ENCODE data around the gene DGKI.

Gene DGKI

DNA sequence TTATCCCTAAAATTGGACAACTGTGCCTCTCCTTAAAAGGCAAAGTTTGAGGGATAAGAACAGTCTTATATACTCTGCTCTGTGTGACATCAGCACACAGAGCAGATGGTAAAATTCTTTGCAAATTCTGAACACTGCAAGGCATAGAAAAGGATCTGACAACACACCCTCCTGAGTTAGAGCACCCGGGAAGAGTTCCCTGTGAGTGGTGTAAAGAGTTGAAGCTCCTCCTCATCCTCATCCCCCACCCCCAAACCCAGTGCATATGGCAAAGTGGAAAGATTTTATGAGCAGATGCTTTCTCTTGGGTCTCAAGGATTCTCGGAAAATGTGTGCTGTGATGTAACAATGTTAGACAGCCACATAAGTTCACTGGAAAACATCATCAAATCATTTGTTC, 40.0 kb upstream of the DGKI start:
- in situ Hi-C loops (cut with MboI; ENCODE audit: low sequenced_read_pairs, unreplicated experiment) = no loop called here
- DNase-seq (ENCODE audit: low spot score) = no peak
- TF ChIP-seq CTCF (IDR thresholded peaks at IDR 0.05; ENCODE audit: borderline replicate concordance, control extremely low read depth, extremely low read depth, insufficient read depth, missing control alignments) = no peak

GRCh38 chr7:137886281-137886680, 39.5 kb upstream of the DGKI start:
- in situ Hi-C loops (cut with MboI; ENCODE audit: low sequenced_read_pairs, unreplicated experiment) = no loop called here
- TF ChIP-seq CTCF (IDR thresholded peaks at IDR 0.05; ENCODE audit: borderline replicate concordance, control extremely low read depth, extremely low read depth, insufficient read depth, missing control alignments) = no peak
- no peak for DNase-seq (ENCODE audit: low spot score)

DNA sequence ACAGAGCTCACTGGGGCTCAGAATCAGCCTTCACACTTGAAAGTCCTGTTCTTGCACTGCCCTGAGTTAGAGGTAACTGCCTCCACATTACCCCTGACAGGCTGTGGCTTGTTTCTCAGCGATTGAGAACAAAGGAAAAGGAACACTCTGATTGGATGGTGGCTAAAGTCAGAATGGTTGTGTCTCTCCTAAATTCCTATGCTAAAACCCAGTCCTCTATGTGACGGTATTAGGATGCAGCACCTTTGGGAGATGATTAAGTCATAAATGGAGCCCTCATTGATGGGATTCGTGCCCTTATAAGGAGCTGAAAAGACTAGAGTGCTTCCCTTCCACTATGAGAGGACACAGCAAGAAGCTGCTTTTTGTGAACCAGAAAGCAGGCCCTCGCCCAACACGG, 38.9 kb upstream of the DGKI start:
- DNase-seq (ENCODE audit: low spot score) = no peak
- no peak for TF ChIP-seq CTCF (IDR thresholded peaks at IDR 0.05; ENCODE audit: borderline replicate concordance, control extremely low read depth, extremely low read depth, insufficient read depth, missing control alignments)
- in situ Hi-C loops (cut with MboI; ENCODE audit: low sequenced_read_pairs, unreplicated experiment) = no loop called here

DNA sequence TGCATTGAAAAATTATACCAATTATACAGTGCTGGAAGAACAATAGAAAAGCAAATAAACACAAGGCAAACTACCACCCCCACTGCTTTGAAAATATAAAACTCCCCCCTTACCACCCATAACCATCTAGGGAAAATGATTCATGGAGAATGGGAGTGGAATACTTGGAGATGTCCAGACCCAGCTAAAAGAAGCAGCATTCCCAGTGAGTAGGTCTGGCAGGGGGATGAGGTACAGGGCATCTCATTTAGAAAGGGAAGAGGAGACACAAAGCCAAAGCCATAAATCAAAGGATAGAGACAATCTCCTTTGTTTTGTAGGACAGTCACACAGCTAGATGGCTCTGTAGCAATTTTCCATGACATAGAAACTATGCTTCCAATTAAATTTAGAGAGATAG, 36.0 kb upstream of the DGKI start:
- DNase-seq (ENCODE audit: low spot score) = no peak
- in situ Hi-C loops (cut with MboI; ENCODE audit: low sequenced_read_pairs, unreplicated experiment) = no loop called here
- TF ChIP-seq CTCF (IDR thresholded peaks at IDR 0.05; ENCODE audit: borderline replicate concordance, control extremely low read depth, extremely low read depth, insufficient read depth, missing control alignments) = no peak

GRCh38 chr7:137882261-137882668, 35.5 kb upstream of the DGKI start:
- no peak for TF ChIP-seq CTCF (IDR thresholded peaks at IDR 0.05; ENCODE audit: borderline replicate concordance, control extremely low read depth, extremely low read depth, insufficient read depth, missing control alignments)
- peak; percentile 77 for DNase-seq (ENCODE audit: low spot score)
- in situ Hi-C loops (cut with MboI; ENCODE audit: low sequenced_read_pairs, unreplicated experiment) = no loop called here

- in situ Hi-C loops (cut with MboI; ENCODE audit: low sequenced_read_pairs, unreplicated experiment) = no loop called here
- TF ChIP-seq CTCF (IDR thresholded peaks at IDR 0.05; ENCODE audit: borderline replicate concordance, control extremely low read depth, extremely low read depth, insufficient read depth, missing control alignments) = no peak
Observed at GRCh38 chr7:137881607-137882260, 35.0 kb upstream of the DGKI start.

More at GRCh38 chr7:137881607-137882260, 35.0 kb upstream of the DGKI start:
- no peak for DNase-seq (ENCODE audit: low spot score)

Data from GM13976 (cell line).